Effector CD8-positive, alpha-beta T cell (primary cell): ENCODE data around the gene GATA5.

ENCODE experiments used
- DNase-seq: peaks from one replicate; lab custom pipeline; 2025; lab: John Stamatoyannopoulos, UW

The GATA5 gene

DNA sequence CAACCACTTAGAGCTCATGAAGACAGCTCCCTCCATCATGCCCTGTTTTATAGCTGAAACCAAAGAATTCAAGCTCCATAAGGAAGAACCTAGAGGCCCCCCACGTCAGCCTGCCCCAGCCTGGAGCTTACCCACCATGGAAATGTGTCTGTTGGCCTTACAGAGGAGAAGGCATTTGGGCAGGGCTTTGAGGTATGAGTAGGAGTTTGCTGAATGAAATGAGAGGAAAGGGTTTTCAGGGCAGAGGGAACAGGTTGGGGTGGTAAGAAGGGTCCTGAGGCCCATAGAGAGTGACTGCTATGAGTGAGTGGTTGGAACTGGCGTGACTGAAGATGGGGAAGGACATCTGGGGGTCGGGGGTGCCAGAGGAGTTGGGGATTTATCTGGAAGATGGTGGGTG, 12.7 kb upstream of the GATA5 start:
- DNase-seq = no peak

DNA sequence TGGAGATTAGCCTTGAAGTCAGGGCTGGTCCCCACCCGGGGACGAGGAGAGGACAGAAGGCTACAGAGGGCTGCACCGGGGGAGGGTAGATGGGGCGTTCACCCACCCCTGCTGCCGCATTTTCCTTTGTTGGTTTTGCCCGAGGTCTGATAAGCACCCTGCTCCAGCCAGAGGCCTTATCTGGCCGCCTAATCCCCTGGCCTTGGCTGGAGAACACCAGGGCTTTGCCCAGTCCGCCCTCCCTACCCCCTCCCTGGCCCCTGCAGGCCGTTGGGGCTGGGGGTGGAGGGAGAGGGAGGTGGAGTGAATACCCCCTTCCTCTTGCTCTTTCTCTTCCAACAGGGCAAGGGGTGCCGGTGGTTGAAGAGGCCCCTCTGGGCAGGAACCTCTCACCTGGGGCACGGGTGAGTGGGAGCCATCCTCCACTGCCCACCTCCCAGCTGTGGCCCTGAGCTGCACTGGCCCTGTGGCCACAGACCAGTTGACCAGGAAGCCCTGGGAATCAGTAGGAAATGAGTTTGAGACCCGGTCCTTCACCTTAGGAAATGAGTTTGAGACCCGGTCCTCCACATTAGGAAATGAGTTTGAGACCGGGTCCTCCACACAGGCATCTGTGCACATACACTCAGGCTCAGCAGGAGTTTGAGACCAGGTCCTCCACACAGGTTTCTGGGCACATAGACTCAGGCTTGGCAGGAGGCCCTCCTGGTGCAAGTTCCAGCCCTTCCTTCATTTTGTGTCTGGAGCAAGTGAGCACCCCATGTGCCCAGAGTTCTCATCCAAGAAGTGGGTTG, 12.0 kb upstream of the GATA5 start:
- DNase-seq = no peak

DNA sequence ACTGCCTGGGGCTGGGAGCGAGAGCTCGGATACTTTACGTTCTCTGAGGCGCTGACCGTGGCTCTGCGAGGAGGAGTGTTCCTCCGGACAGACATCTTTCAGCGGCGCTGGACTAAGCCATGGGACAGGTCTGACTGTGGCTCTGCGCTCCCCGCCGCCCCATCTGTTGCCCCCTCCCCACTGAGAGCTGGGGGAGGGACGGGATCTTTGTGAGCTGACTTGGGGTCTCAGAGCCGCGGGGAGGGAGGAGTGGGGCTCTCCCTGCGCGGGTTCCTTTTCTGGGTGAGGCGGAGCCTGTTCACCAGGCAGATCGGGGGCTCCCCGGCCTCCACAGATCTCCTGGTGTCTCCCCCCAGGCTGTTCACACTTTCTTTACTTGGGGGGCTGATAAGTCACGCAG, 11.3 kb upstream of the GATA5 start:
- no peak for DNase-seq

DNA sequence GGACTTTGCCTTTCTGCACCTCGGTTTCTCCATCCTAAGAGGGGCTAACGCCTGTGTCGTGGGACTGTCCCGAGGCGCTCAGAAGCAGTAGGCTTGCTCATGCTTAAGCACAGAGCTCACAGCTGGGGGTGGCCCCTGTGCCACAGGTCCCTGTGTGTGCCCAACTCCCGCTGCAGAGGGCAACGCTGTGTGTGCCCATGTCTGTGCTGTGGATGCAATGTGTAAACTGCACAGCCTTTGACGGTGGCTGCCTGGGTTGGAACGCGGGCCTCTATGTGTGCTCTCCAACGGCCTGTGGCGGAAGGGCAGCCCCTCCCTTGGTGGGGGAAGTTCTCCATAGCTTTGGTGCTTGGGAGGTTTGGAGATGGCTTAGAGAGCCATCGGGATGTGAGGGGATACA, 10.7 kb upstream of the GATA5 start:
- no peak for DNase-seq

DNA sequence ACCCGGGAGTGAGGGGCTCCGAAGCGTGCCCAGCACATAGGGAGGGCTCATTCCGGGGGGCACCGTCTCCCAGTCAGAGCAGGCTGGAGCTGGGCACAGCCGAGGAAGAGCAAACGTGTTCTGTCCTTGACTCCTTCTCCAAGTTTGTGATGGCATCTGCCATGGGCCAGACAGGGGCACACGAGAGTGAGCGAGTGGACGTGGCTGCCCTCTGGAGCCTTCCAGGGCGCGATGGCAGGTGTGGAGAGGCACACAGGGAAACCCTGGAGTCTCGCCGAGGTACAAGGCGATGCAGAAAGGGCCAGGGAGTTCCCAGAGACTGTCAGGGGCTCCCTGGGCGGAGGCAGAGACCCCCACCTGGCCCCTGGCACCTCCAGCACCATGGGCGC, 9.9 kb upstream of the GATA5 start:
- no peak for DNase-seq

DNA sequence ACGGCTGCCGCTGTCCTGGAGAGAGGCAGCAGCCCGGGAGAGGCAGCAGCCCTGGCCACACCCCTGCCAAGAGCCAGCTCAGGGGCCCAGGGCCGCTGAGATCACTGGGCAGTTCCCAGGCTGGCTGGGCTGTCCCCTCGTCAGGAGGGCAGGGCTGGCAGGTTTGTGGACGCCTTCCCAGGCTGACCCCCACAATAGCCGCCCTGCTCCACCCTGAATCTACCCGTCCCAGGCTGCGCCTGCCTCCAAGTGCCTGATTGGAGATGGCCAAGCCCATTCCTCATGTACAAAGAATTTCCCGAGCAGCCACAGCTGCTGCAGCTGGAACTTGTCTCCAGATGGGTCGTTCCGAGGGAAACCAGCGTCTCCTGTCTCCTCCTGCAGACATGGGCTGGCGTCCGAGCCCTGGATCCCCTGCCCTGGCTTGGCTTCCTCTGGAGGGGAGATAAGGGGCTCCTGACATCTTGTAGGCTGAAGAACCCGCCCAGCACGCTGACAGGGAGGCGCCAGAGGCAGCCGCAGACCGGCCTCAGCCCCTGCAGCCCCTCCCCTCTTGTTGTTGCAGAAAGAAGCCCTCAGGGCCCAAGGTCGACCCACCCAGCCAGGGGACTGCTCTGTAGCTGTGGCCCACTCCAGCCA, 9.4 kb upstream of the GATA5 start:
- no peak for DNase-seq

DNA sequence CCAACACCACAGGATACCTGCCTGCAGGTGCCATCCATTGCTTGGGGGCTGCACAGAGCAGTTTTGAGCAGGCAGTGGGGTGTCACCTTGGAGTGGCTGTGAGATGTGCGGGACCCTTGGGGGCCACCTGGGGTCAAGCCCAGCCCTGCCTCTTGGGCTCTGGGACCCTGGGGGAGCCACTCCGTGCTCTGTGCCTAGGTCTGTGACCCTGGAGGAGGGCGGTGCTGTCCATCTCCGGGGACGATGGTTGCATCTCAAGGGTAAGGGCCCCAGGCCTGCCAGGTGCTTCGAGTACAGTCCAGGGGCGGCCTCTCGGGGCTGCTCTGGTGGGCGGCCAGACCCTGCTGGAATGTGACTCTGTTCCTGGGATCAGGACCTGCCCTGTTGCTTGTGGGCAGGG, 8.7 kb upstream of the GATA5 start:
- no peak for DNase-seq

DNA sequence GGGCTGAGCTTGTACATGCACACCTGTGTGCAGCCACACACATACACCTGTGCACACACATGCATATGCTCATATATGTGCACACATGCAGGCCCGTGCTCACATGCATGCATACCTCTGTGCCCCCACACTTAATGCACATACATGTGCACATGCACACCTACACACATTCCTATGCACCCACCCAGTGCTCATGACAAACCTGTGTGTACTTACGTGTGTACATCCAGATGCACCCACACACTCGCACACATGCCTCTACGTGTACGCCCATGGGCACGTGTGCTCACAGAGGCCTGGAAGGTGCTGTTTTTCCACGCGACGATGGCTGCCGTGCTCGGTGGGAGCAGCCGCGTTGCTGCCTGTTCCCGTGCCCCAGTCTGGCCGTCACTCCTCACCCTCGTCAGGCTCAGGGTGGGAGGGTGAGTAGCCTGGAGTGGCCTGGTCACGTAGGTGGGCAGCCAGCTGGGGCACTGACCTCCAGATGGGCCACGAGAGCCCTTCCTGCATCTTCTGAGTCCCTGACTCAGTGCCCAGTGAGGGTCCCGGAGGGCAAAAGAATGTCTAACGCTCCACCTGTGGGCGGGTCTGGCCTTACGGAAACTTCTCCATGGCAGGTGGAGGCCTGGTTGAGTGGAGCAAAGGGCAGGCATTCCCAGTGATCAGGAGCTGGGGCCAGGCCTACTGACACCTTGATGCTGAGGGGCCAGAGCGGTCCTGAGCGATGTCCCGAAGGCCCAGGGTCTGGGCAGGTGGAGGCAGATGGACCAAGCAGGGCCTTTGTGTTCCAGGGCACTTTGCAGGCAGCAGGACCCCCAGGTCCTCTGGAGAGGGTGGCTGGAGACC, 8.0 kb upstream of the GATA5 start:
- no peak for DNase-seq

DNA sequence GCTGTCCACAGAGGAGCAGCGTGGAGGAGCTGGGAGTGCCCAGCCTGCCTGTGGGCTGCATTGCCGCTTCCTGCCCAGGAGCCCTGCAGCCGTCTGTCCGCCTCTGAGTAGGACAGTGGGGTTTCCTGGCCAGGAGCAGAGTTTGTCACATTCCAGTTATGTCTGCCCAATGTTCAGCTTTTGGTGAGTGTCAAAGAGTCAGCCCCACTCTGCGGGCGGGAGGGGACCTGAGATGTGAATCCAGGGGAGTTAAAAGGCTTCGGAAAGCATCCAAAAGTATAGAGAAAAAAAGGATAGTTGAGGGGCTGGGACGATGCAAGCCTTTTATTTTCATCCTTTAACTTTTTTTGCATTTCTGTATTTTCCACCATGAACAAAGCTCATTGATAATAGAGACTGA, 7.2 kb upstream of the GATA5 start:
- no peak for DNase-seq

DNA sequence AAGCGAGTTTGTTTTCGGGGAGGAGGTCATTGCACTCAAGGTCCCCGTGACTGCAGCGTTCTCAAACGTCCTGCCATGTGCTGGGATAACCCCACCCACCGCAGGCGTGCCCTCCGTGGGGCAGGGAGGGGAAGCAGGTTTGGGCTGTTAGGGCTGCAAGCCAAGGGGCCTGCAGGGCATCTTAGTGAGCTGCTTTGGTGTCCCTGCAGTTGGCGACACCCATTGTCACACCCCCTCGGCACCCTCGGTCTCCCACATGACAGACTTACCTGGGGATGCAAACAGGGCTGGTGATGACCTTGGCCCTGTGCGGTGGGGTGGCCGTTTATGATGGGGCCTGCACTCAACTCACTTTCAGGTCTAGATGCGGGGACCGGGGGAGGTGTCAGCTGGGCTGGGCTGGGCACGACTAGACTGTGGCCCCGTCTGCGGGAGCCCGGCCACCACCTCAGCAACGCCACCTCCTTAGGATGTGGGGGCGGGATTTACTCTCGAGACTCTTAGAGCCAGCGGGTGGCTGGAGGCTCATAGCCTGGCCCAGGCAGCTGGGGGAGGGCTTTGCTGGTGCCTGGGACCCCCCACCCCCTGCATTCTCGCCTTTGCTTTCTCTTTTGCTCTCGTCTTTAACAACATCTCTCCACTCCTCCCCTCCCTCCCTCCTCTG, 6.5 kb upstream of the GATA5 start:
- no peak for DNase-seq

DNA sequence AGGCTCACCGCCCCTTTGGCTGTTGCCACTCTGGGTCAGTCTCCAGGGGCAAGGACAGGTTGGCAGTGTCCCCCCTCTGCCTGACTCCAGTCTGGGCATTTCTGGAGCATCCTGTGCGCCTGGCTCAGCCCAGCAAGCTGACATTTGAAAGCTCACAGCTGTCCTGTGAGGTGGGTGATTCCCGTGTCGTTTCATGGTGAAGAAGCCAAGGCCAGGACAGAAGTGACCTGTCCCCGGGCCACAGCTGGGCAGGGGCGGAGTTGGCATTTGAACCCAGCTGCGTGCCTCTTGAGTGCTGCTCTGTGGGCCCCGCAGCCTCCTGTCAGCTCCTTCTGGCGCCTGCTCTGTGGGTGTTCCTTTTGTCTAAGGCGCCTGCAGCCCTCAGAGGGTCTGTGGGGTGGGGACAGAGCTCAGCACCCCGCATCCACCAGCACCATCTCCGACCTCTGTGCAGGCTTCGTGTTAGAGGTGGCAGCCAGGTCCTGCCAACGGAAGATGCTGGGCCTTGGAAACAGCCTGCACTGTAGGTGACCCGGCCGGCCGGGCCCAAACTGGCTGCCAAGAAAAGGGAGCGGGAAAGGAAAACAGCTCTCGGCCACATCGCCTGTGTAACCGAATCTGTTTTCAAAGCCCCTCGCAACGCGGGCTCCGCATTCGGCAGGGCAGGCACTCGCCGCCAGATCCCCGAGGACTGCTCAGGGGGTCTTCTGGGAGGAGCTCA, 5.8 kb upstream of the GATA5 start:
- DNase-seq = no peak

DNA sequence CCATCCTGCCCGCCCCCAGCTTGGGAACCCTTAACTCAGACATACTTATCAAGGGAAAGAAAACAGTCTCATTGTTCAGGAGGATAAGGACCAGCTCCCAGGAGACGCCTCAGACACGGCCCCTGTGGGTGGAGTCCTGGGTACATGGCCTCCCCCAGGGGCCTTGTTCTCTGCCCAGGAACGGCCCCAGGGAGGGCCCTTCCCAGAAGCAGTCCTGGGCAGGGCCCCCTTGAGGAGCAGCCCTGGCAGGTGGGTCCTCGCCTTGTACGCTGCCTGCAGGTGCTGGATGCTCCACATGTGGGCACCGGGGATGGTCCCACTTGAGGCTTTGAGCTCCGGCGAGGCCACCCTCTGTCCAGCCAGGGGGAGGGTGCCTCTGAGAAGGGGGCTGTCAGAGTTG, 4.5 kb upstream of the GATA5 start:
- DNase-seq = no peak

DNA sequence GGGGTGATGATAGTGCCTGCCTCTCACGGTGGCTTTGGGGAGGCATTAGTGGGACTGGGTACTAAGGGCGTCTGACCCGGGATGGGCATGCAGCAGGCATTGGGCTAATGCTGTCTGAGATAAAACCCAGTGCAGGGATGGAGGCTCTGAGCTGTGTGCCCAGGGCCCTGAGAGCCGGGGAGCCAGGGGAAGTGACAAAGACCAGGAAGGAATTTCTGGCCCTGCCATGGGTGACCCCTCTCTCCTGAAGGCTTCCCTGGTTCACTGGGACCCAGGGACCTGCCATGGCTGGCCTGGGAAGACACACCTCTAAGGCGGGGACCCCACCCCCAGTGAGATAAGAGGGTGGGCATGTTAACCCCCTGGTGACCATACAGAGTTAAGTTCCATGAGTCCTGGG, 3.9 kb upstream of the GATA5 start:
- DNase-seq = no peak

DNA sequence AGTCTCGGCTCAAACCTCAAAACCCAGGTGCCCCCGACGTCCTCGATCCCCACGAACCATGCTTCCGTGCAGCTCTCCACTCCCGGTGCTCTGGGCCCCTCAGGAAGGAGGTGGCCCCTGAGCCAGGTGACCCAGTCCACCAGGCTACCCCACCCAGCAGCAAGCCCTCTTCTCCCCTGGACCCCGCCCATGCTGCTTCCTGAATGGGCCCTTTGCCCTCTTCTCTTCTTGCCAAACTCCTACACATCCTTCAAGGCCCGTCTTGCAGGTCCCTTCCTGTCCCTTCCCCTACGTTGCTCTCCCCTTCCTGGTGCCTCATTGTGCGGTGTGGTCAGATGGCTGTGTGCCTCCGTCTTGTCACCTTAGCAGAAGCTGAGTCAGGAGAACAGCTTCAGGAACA, 3.4 kb upstream of the GATA5 start:
- DNase-seq = no peak

DNA sequence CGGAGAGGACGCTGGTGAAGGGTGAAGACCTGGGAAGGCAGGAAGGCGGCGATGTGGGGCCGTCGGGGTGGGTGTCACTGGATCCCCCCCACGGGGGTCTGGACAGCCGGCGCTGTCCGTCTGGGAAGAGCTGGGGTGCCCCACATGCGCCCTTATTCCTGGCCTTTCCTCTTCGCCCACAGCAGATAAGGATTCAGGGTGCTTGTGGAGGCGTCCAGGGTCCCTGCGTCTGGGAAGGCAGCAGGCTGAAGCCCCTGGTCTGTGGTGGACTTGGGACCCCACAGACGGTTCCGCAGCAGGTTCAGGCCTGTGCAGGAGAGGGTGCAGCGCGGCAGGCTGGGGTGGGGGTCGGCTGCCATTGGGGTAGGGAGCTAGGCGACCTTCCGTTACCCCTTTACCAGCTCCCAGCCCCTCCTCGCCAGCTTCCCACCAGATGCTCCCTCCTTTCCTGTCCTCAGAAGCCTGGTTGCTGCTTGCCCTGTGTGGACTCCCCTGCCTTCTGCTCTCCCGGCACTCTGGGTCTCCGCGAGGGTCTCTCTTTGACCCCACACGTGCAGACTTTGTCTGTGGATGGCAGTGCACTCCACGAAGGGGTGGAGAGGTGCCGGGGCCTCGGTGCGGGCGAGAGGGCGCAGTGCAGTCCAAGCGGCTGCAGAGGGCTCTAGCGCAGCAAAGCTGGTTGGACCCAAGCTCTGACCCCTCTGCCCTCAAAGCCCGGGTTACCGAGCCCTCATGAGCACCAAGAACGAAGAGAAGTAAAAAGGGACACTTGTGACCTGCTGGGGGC, 2.1 kb upstream of the GATA5 start:
- no peak for DNase-seq

DNA sequence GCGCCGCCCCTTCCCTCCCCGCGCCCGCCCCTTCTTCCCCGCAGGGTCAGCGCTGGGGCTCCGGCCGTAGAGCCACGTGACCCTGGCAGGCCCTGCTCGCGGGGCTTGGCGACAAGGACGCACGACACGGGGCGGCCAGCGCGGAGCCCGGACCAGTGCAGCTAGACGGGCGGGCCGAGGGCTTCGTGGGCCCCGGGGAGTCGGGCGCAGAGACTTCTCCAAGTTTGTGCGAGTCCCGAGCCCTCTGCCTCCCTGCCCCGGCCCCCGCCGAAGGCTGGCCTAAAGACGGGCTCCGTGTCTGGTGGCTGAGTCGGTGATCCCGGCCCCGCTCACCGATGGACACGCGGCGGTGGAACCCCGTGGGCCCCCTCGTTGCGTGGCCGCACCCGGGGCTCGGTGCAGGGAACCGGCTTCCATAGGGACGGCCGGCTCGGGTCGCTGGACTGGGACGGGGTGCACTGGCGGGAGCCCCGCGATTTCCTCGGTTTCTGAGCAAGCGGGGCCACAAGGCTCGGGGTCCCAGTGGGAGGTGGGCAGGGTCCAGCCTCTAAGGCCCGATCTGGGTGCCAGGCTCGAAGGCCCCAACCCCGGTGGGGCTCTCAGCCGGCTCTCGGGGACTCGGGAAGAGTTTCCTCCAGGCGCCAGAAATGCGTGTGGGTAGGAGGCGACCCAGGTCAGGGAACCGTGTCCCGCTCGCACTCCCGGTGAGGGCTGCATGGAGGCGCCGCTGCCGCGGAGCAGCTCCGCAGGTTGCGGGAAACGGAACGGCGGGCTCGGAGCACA, 452 bp upstream of the GATA5 start:
- no peak for DNase-seq

DNA sequence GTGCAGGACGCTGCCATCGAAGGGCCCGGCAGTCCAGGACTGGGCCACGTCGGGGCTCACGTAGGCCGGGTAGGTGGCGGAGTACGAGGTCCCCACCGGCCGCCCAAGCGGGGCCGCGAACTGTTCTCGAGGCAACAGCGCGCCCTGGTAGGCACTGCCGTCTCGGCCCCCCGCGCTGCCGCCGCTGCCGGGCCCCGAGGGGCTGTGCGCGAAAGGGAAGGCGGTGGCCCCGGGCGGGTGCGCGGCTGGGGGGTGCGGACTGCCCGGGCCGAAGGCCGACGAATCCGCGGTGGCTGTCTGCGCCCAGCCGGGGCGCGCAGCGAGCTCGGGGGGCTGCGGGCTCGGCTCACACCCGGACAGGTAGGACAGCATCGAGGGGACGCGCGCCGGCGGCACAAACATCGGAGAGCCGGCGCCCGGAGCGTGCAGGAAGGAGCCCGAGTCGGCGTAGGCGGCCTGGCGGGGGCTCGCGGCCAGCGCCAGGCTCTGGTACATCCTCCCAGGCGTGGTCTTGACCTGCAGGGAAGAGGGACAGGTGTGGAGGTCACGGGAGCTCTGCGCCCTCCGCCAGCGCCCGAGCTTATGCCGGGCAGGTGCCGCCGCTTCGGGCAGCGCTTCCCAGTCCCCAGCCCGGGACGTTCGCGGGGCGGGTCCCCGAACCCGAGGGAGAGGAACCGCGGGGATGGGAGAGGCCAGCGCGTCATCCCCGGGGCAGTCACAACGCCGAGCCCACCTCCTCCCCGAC, 596 bp downstream of the GATA5 start:
- no peak for DNase-seq

DNA sequence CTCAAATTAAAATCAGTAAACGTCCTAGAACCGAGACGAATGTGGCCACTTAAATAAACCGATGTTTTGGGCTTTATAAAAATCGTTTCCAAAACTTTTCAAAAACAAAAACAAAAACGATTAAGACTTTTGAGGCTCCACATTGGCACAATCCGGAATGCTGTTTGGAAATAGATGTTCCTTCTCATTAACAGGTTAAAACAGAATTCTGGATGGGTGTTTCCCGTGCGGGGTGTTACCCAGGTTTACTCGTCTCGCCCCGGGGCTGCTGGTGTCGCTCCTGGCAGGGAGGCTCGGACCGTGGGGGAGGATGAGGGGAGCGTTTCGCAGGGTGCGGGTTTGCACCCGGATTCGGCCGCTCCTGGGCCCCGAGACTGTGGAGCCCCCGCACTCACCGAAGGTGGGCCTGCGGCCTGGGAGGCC, 1.2 kb downstream of the GATA5 start:
- no peak for DNase-seq
